Inflammatory macrophage treated with lipopolysaccharide for 4 hours (primary cell): ENCODE measurements around the gene MOV10.
"Not testable (repeated sequence)": the region's sequence is repeated elsewhere in the genome, so short reads cannot be mapped to it uniquely, and the experiment has no call there.

Source experiments
- DNase-seq: peaks from one replicate; pipeline ENCODE4 v3.0.0-alpha.2; 2020

MOV10 gene

DNA sequence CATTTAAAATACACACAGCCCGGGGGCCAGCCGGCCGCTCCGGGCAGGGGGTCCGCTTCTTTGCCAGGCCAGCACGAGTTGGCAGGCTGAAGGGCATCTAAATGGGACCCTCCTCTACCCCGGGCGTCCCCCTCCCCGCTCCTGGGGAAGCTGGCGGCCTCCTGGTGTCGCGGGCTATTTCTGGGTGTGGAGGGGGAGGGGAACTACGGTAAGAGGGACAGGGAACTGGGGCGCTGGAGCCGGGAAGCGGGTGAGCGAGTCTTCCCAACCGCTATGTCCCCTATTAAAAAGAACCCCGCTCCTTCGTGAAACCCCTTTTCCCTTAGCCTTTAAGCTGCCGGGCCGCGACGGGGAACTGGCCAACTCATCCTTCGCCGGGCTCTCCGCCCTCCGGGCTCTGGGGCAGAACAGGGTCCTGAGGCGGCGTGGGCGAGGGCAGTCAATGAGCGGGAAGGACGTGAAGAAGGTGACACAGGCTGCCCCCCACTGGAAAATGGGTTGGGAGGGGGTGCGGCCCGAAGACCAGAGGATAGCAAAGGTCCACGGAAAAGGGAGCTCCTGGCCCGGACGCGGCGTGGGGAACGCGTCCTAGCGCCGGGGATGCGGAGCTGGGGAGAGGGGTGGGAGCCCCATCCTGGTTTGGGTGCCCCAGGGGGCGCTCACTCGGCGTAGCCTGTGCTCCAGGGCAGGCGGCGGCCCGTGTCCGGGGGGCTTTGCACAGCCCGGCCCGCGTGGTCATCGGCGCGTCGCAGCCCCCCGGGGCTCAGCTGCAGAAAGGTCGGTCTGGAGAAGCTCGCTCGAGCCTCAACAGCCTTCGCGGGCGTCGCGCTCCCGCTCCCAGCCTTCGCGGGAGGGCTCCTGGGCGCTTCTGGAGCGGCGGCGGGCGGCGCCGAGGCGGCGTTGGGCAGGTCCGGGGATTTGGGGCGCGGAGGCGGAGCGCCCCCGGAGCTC is 40.1 kb downstream of the MOV10 start:
- peak; percentile 20 for DNase-seq

- peak; percentile 97 for DNase-seq
These were observed 41.0 kb downstream of the MOV10 start, which contains the start of gene PPM1J for GRCh38 chr1:112715264-112716053. Gene PPM1J, minus strand, starts transcription at chr1:112715332. Its CDS starts 31 bp downstream, at chr1:112715301.

DNA sequence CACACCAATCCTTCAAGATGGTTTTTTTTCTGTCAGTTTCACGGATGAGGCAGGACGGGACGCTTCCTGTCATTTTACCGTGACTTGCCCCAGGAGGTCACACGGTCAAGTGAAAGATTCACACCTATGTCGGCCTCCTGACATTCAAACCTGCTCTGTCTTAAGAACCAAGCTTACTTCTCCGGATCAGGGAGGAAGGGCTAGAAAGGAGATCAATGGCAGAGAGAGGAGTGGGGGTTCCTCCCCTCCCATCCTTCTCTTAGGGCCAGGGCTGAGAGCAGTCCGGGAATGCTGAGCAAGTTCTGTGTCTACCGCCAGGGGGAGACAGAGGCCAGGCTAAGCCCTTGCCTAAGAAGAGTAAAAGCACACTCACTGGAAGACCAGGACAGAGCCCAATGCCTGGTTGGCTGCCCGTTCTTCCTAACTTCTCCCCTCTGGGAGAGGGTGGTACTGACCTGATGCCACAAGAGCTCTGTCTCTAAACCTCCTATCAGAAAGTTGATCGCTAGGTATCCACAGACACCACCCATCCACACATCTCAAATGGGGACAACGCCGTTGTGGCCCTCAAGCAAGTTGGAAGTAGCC is 41.8 kb downstream of the MOV10 start:
- DNase-seq, result peak; percentile 83

- DNase-seq, result no peak
These were observed 42.9 kb downstream of the MOV10 start for GRCh38 chr1:112717263-112717873.

- peak; percentile 84 for DNase-seq
These were observed 44.4 kb downstream of the MOV10 start for GRCh38 chr1:112718691-112719418.

DNA sequence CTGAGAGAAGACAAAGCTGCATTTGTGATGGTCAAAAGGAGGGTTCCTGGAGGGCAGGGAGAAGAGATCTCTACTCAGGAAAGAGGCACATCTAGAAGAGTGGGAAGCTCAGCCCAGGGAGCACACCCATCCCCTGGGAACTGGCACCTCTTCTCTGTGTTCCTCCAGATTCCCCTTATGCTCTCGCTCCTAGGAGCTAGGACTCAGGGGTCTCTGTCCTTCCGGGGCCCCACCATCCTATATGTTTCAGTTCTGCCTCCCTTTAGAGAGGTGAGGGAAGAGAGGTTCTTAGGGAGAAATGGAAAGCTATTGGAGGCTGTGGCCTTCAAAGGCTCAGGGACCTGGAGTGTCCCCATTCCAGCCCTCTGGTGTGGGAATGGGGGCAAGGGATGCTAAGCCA is 45.2 kb downstream of the MOV10 start:
- no peak for DNase-seq

DNA sequence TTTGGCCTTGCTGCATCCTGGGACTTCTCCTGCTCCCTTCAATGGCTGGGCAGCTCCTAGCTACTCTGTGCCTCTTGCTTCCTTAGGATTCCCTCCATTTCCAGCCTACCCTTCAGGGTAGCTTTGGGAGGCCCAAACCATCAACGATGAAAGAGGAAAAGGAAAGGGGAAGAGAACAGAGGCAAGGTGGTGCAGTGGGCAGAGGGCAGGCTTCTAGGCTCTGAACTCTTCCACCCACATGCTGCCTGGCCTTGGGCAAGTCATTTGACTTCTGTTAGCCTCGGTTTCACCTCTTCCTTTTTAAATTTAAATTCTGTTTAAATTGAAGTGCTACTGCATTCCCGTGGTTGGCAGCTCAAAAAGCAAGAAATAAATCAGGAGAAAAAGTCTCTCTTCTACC is 46.3 kb downstream of the MOV10 start:
- peak; percentile 62 for DNase-seq

DNA sequence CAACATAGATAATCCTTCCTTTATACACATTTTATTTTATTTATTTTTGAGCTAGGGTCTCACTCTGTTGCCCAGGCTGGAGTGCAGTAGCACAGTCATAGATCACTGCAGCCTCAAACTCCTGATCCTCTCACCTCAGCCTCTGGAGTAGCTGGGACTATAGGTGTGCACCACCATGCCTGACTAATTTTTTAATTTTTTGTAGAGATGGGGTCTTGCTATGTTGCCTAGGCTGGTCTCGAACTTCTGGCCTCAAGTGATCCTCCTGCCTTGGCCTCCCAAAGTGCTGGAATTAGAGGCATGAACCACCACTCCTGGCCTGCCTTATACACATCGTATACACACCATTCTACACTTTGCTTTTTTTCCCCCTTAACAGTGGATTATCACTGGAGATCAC is 46.8 kb downstream of the MOV10 start:
- not testable (repeated sequence) for DNase-seq

DNA sequence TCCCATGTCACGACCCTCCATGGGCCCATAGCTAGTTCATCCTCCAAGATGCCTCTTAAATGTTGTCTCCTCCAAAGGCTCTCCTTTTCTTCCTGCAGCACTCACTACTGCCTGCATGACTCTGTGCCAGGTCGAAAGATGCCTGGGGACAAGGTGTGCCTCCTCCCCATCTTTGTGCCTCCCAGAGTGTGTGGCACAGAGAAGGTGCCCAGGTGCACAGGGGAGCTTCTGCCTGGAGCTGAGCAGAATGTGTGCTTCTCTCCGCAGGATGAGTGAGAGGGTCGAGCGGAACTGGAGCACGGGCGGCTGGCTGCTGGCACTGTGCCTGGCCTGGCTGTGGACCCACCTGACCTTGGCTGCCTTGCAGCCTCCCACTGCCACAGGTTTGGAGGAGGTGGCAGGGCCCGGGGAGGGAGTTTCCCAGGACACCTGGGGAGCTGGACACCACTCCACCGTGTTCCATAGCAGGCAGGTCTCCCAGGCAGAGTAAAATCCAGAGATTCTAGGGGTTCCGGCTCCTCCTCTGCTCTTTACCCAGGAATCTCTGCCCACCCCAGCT is 47.6 kb downstream of the MOV10 start:
- DNase-seq, result no peak

DNA sequence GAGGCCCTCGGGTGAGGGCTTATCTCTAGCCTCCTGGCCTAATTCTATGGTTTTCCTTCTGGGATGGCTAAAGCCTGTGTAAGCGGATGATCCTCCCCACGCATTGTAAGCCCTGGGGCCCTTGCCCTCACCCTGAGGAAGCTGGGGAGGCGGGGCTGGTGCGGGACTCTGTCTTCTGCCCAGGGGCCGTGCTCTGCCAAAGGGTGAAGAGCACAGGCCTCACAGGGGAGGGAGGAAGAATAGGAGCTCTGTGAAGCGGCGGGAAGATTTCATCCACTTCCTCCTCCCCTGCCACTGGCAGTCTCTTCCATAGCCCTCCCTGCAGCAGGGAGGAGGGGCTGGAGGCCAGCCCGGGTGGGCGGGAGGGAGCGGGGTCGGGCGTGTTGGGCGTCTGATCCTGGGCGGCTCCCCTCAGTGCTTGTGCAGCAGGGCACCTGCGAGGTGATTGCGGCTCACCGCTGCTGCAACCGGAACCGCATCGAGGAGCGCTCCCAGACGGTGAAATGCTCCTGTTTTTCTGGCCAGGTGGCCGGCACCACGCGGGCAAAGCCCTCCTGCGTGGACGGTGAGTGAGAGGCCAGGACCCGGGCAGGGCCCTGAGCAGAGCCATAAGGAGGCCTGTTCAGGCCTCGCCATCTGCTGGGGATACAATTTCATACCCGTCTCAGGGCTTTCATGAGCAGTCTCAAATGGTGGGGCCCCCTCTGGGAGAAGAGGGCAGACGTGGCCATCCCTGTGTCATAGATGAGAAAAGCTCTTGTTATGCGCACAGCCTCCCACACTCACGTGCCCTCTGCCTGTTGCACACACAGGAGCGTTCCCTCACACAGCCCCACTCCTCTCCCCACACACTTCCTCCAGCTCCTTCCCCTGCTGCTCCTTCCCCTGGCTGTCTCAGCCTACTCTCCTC is 48.4 kb downstream of the MOV10 start:
- peak; percentile 70 for DNase-seq

DNA sequence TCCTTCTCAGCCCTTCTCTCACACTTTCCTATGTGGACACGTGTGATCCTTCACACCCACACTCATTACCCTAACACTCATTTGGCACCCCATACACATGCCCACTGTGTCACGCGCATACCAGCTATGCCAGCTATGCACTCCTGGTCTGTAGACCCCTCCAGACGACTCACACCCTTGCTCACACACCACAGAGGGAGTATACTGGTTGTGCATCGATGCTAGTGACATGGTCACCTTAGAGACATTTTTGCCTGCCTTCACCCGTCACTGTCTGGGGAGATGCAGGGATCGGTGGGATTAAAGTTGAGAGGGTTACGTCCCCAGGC is 49.0 kb downstream of the MOV10 start:
- no peak for DNase-seq

- DNase-seq, result not testable (repeated sequence)
These were observed 49.8 kb downstream of the MOV10 start for GRCh38 chr1:112724240-112724639.

GRCh38 chr1:112727716-112728115 is 53.3 kb downstream of the MOV10 start:
- DNase-seq, result no peak

GRCh38 chr1:112728306-112728971 is 54.0 kb downstream of the MOV10 start:
- not testable (repeated sequence) for DNase-seq

- not testable (repeated sequence) for DNase-seq
These were observed 54.6 kb downstream of the MOV10 start for GRCh38 chr1:112729011-112729410.

DNA sequence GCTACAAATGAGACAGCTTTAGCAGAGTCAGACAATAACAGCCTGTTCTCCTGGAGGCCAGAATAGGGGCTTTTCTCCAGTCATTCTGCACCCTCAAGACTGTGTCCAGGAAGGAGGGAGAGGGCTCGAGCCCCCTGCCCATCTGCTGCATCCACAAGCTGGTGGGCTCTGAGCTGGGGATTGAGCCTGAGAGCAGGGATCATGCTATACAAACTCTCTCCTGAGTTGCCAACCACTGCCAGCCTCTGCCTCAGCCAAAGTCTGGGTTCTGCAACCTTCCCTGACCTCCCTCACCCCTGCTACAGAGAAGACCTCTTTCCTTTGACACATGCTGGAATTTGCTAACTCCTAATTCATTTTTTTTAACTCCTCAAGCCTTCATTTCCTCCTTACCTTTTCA is 55.5 kb downstream of the MOV10 start:
- DNase-seq, result no peak

- no peak for DNase-seq
These were observed 57.0 kb downstream of the MOV10 start for GRCh38 chr1:112731451-112731850.

- peak; percentile 89 for DNase-seq
These were observed 61.3 kb downstream of the MOV10 start for GRCh38 chr1:112735752-112736151.

DNA sequence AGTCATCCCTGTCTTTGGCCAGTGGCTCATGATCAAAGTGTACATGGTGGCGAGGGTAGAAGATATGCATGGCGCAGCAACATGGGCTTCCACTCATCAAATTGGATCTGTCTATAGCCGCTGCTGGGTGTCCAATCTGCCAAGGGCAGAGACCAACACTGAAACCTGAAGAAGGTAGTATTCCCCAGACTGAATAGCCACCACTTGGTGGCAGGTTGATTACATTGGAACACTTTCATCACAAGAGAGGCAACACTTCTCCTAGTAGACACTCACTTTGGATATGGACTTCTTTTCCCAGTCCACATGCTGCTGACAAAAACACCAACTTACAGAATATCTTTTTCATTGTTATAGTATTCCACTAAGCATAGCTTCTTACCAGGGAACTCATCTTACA is 63.1 kb downstream of the MOV10 start:
- no peak for DNase-seq
